COR-L47 (cell line): Measurements from ENCODE around the gene PGAP1.
"Not testable (repeated sequence)": the region's sequence is repeated elsewhere in the genome, so short reads cannot be mapped to it uniquely, and the experiment has no call there.

Source experiments
- DNase-seq: peaks from one replicate; lab custom pipeline; 2025; lab: John Stamatoyannopoulos, UW

Gene PGAP1

GRCh38 chr2:196949116-196949515 is 22.6 kb upstream of the PGAP1 start:
- DNase-seq: no peak

- no peak for DNase-seq
Observed at GRCh38 chr2:196944570-196944969, 18.1 kb upstream of the PGAP1 start.

GRCh38 chr2:196941398-196942078 is 15.0 kb upstream of the PGAP1 start:
- no peak for DNase-seq

GRCh38 chr2:196939371-196939770 is 12.9 kb upstream of the PGAP1 start:
- DNase-seq: no peak

- no peak for DNase-seq
Observed at GRCh38 chr2:196935432-196935831, 8.9 kb upstream of the PGAP1 start.

GRCh38 chr2:196934672-196935071 is 8.2 kb upstream of the PGAP1 start:
- DNase-seq: no peak

- no peak for DNase-seq
Observed at GRCh38 chr2:196931555-196931954, 5.0 kb upstream of the PGAP1 start.

- peak; percentile 21 for DNase-seq
Observed at GRCh38 chr2:196927376-196928225, 1.1 kb upstream of the PGAP1 start.

GRCh38 chr2:196925768-196926561 is 542 bp downstream of the PGAP1 start:
- peak; percentile 41 for DNase-seq

GRCh38 chr2:196925051-196925767 is 1.3 kb downstream of the PGAP1 start:
- DNase-seq: no peak

- DNase-seq: no peak
Observed at GRCh38 chr2:196924051-196924450, 2.5 kb downstream of the PGAP1 start.

GRCh38 chr2:196918927-196919326 is 7.6 kb downstream of the PGAP1 start:
- no peak for DNase-seq

- no peak for DNase-seq
Observed at GRCh38 chr2:196917802-196918201, 8.7 kb downstream of the PGAP1 start.

GRCh38 chr2:196915507-196916189 is 10.9 kb downstream of the PGAP1 start:
- no peak for DNase-seq

- DNase-seq: no peak
Observed at GRCh38 chr2:196914867-196915460, 11.5 kb downstream of the PGAP1 start.

- no peak for DNase-seq
Observed at GRCh38 chr2:196913691-196914090, 12.8 kb downstream of the PGAP1 start.

- DNase-seq: not testable (repeated sequence)
Observed at GRCh38 chr2:196905365-196905764, 21.1 kb downstream of the PGAP1 start.

- DNase-seq: no peak
Observed at GRCh38 chr2:196902828-196903227, 23.7 kb downstream of the PGAP1 start.

- no peak for DNase-seq
Observed at GRCh38 chr2:196900843-196901242, 25.7 kb downstream of the PGAP1 start.

- no peak for DNase-seq
Observed at GRCh38 chr2:196899976-196900375, 26.5 kb downstream of the PGAP1 start.

GRCh38 chr2:196891136-196891535 is 35.4 kb downstream of the PGAP1 start:
- no peak for DNase-seq
